Mucosa of stomach (tissue), 1 donor: Measurements from ENCODE around the gene OSBP2.

Experiments used
- H3K27me3 ChIP-seq: one replicate; pipeline ENCODE4 v1.7.0; 2013; ENCODE audit warnings: mild to moderate bottlenecking, low read length; ENCODE audit not compliant: control insufficient read depth, insufficient read depth
- H3K36me3 ChIP-seq: one replicate; pipeline ENCODE4 v1.7.0; 2013; ENCODE audit warnings: low read length; ENCODE audit not compliant: control insufficient read depth, insufficient read depth
- H3K4me1 ChIP-seq: one replicate; pipeline ENCODE4 v1.7.0; 2013; ENCODE audit warnings: mild to moderate bottlenecking, low read length; ENCODE audit not compliant: control insufficient read depth, insufficient read depth
- H3K4me3 ChIP-seq: one replicate; pipeline ENCODE4 v1.7.0; 2013; ENCODE audit warnings: low read length
- H3K9ac ChIP-seq: one replicate; pipeline ENCODE4 v1.7.0; 2013; ENCODE audit warnings: mild to moderate bottlenecking, low read length, moderate library complexity
- H3K9me3 ChIP-seq: one replicate; pipeline ENCODE4 v1.7.0; 2013; ENCODE audit warnings: mild to moderate bottlenecking, low read length, moderate library complexity; ENCODE audit not compliant: control insufficient read depth
- donor health status: Pancreatic carcinoma.

OSBP2 gene

DNA sequence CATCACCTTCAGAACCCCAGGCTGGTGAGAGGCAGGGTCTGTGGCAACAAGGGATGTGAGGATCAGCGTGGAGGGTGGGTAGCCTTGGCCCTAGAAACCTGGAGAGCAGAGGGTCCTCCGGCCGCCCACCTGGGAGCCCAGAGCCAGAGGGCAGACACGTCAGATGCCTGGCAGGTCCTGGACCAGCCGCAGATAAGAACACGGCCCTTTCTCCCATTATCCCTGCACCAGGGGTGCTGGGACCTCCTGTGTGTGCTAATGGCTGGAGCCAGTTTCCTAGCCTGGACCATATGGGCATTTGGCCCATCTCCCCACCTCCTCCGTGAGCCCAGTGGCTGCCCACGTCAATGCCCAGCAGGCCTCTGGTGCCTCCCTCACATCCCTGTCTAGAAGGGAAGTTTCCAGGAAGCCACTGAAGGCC is 185.5 kb downstream of the OSBP2 start:
- Histone ChIP-seq H3K27me3 (no peaks in the 10 kb centered on the region), H3K4me1 (no peaks in the 10 kb centered on the region), H3K4me3 (no peak overlapping the region), H3K9ac (no peak overlapping the region), H3K9me3 (no peaks in the 10 kb centered on the region), H3K36me3 (no peaks in the 10 kb centered on the region)

DNA sequence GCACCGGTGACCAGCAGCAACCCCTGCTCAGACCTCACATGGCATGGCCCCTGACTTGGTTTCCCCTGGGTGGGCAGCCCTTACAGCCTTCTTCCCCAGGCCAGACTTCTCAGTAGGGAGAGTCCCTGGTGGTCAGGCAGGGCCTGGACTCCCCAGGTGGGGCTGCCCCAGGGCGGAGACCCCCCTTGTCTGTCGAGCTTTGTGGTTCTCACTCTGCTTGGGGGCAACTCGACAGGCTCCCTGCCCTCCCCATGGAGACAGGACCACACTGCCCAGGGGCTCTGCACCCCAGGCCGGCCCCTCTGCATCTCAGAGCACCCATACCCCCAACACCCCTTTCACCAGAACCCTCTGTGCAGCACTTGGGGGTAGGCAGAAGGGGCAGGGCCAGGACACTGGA is 186.2 kb downstream of the OSBP2 start:
- no peaks in the 10 kb centered on the region for H3K27me3 ChIP-seq
- no peaks in the 10 kb centered on the region for H3K4me1 ChIP-seq
- H3K9me3 ChIP-seq: no peaks in the 10 kb centered on the region

DNA sequence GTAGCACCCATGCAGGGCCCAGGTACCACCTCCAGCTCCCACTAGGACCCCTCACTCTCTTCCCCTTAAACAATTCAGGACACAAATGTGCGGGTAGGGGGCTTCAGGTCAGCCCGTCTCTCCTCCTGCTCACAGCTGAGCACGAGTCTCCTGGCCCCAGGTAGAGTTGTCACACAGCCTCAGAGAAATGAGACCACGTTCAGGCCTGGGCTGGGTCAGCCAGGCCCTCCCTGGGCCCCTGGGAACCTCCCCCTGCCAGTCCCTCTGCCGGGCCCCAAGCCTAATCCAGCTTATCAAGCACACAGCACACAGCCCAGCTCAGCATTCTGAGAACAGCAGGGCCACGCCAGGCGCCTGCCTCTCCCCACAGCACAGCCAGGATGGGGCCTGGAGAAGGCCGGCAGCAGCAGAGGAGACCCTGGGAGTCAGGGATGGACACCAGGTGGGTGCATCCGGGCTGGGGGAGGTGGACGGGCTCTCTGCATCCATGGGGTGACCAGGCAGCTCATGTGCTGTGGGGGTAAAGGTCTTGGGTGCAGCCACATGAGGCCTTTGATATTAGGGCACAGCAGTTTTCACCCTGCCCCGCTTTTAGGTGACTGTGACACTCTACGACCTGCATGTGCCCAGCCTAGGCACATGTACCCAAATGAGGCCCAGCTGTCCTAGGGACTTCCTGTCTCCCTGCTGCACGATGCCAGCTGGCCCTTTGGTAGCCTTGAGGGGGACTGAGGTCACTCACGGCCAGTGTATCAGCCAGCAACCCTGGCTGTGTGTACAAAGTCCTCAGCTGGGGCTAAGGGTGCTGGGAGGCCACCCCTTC is 186.9 kb downstream of the OSBP2 start:
- no peaks in the 10 kb centered on the region for H3K36me3 ChIP-seq
- H3K9me3 ChIP-seq: no peaks in the 10 kb centered on the region
- no peaks in the 10 kb centered on the region for H3K27me3 ChIP-seq
- H3K4me1 ChIP-seq: no peaks in the 10 kb centered on the region
- no peak overlapping the region for H3K4me3 ChIP-seq
- no peak overlapping the region for H3K9ac ChIP-seq

More for the DNA sequence above, 186.2 kb downstream of the OSBP2 start:
- no peak overlapping the region for H3K4me3 ChIP-seq
- no peak overlapping the region for H3K9ac ChIP-seq
- H3K36me3 ChIP-seq: no peaks in the 10 kb centered on the region

DNA sequence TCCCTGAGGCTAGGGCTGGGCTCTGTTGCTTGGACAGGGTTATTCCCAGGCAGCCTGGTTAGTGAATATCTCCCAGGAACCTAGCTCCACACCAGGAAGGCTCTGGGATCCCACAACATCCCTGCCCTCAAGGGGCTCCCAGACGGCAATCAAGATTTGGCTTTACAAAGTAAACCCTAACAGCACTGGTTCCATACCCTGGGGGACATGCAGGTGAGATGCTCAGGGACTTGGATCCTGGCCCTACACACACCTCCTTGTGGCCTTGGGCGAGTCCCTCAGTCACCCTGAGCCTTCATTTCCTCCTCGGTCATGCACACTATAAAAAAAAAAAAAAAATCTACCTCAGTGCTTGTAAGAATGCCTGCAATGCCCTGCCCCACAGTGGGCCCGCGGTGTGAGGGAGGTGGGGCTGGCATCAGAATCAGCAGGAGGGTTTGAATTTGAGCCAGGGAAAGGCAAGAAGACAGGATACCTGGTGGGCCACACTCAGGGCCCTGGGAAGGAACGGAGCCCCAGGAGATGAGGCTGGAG is 187.6 kb downstream of the OSBP2 start:
- Histone ChIP-seq H3K27me3 (no peaks in the 10 kb centered on the region), H3K9me3 (no peaks in the 10 kb centered on the region), H3K4me3 (no peak overlapping the region), H3K36me3 (no peaks in the 10 kb centered on the region), H3K9ac (no peak overlapping the region), H3K4me1 (no peaks in the 10 kb centered on the region)

DNA sequence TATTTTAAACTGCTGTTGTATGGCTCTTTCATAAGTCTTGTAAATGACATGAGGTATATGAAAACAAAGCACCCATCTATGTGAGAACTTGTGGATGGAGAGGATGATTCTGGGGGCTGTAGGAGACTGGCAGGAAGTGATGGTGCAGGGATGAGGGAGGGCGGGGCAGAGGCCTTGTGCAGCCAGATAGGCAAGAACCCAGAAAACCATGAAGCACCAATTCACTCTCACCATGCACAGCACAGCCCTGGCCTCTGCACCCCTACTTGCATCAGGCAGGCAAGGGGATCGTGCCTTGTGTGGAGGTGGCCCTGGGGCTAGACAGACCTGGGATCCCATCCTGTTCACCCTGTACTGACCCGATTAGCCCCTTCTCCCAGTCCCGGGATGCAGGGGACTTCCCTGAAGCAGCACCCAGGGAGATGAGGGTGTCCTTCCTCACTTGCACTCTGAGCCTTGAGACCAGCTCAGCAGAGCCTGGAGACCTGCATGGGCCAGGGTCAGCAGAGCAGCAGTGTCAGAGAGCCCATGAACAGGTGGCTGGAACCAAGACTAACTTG is 188.4 kb downstream of the OSBP2 start:
- Histone ChIP-seq H3K4me1 (no peaks in the 10 kb centered on the region), H3K4me3 (no peak overlapping the region), H3K36me3 (no peaks in the 10 kb centered on the region), H3K9ac (no peak overlapping the region), H3K27me3 (no peaks in the 10 kb centered on the region), H3K9me3 (no peaks in the 10 kb centered on the region)

DNA sequence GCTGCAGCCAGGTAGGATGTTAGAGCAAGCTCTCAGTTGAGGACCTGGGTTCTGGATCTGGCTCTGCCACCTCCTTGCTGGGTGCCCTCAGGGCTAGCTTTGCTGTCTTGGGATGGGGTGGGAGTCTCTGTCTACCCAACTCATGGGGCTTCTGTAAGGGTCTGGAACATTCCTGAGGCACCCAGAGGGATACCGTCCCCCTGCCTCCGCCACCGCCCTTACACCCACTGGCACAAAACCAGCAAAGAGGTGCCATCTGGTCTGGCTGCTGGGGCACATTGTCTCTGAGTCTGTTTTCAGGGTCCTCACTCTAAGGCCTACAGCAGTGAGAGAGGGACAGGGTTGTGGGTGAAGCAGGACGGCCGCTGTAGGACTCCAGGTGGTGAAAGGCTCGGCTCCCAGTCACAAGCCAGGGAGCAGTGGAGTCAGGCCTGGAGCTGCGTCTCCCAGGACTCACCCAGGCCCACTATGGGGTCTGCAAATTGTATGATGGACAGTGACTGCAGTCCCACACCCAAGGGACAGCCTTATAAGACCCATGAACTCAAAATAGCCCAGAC is 189.0 kb downstream of the OSBP2 start:
- Histone ChIP-seq H3K36me3 (no peaks in the 10 kb centered on the region), H3K9me3 (no peaks in the 10 kb centered on the region), H3K9ac (no peak overlapping the region), H3K27me3 (no peaks in the 10 kb centered on the region), H3K4me3 (no peak overlapping the region), H3K4me1 (no peaks in the 10 kb centered on the region)

DNA sequence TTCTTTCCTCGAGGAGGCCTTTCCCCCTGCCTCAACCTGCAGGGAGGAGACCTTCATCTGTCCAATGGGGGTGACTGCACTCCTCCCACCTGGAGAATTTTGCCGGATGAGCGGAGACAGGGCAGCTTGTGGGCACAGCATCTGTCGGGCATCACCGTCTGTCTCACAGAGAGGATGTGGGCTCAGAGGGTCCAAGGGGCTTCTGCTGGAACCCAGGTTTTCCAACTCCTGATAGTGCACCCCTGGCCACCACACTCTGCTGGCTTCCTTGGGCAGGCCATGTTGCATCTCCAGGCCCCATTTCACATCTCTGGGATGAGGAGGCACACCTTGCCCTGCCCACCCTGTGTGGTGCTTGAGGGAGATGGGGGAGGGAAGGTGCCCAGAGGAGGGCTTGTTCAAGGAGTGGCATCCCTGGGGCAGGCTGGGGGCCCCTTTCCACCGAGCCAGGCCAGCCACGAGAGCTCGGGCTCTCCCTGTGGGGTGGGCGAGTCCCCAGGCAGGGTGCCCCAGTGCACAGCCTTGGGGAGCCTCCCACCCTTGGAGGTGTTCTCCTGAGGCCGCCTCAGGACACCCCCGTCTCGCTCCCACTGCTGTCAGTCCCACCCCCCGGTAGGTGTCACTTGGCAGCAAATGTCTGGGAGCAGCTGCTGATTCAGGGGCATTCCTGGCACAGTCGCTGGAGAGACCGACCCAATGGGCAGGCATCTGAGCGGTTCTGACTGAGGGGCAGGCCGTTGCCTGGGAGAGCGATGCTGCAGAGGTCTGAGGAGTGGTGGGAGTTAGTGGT is 189.7 kb downstream of the OSBP2 start:
- H3K9ac ChIP-seq: no peak overlapping the region
- H3K36me3 ChIP-seq: no peaks in the 10 kb centered on the region
- no peaks in the 10 kb centered on the region for H3K9me3 ChIP-seq
- H3K4me1 ChIP-seq: no peaks in the 10 kb centered on the region
- no peaks in the 10 kb centered on the region for H3K27me3 ChIP-seq
- H3K4me3 ChIP-seq: no peak overlapping the region

DNA sequence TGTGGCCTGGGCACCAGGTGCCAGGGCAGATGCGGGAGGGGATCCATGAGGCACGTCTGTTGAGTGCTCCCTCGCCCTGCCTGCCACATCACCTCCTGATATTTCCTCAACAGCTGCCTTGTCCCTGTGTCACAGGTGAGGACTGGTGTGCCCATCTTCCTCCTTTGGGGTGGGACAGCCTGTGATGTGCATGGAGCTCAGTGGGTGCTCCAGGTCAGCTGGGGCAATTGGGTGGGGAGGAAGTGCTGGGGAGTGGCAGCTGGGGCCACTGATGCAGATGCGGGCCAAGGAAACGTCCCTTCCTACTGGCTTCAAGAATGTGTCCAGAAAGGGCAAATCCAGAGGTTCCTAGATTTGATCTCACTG is 190.3 kb downstream of the OSBP2 start:
- no peaks in the 10 kb centered on the region for H3K4me1 ChIP-seq
- H3K4me3 ChIP-seq: no peak overlapping the region
- H3K9ac ChIP-seq: no peak overlapping the region
- H3K9me3 ChIP-seq: no peaks in the 10 kb centered on the region
- no peaks in the 10 kb centered on the region for H3K36me3 ChIP-seq
- H3K27me3 ChIP-seq: no peaks in the 10 kb centered on the region

DNA sequence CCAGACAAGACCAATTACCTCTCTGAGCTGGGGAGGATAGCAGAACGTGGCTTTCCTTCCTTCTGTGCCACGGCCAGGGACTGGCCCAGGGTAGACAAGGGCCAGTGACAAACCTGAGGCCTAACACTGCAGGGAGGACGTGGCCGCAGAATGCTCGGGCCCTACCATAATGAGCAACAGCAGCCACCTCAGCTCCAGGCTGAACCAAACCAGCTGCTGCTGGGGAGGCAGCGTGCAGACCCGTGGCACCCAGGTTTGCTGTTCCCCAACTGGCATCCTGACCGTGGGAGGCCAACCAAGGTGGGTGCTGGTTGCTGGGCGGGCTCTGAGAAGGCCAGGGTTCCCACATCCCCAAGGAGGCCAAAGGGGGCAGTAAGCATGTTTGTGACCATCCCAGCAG is 190.9 kb downstream of the OSBP2 start:
- Histone ChIP-seq H3K4me3 (no peak overlapping the region), H3K27me3 (no peaks in the 10 kb centered on the region), H3K9ac (no peak overlapping the region), H3K4me1 (no peaks in the 10 kb centered on the region), H3K36me3 (no peaks in the 10 kb centered on the region), H3K9me3 (no peaks in the 10 kb centered on the region)

DNA sequence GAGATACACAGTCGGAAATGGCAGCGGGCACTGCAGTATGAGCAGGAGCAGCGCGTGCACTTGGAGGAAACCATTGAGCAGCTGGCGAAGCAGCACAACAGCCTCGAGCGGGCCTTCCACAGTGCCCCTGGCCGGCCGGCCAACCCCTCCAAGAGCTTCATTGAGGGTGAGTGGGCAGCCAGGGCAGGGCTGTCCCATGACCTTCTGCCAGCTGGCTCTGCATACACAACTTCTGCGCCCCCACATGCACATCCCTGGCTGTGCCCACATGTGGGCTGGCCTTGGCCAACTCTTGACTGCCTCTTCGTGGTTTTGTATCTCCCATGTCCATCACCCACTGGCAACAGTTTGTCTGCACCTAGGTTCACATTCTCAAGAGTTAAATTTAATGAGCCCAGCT is 192.8 kb downstream of the OSBP2 start:
- no peaks in the 10 kb centered on the region for H3K4me1 ChIP-seq
- H3K36me3 ChIP-seq: no peaks in the 10 kb centered on the region
- H3K9ac ChIP-seq: no peak overlapping the region
- H3K4me3 ChIP-seq: no peak overlapping the region
- H3K9me3 ChIP-seq: no peaks in the 10 kb centered on the region
- H3K27me3 ChIP-seq: no peaks in the 10 kb centered on the region

DNA sequence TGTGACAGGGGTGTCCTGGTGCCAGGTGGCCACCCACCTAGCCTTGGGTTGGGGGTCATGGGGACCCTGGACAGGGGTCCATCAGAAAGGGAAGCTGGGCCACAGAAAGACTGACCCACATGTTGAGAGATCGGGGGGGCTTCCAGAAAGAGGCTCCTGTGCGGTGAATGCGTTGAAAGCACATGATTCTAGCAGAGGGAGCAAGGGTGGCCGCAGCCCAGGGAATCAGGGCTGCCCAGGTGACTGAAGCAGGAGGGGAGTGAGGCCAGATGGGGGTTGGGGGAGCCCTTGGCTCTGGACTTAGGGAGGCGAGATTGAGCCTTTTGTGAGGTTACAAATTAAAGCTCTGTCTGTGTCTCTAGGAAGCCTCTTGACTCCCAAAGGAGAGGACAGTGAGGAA is 193.2 kb downstream of the OSBP2 start:
- no peaks in the 10 kb centered on the region for H3K27me3 ChIP-seq
- H3K36me3 ChIP-seq: no peaks in the 10 kb centered on the region
- no peaks in the 10 kb centered on the region for H3K4me1 ChIP-seq
- no peak overlapping the region for H3K4me3 ChIP-seq
- no peaks in the 10 kb centered on the region for H3K9me3 ChIP-seq
- no peak overlapping the region for H3K9ac ChIP-seq
